ENCODE results near the gene INPP4A. TPM values are rescaled to one million over a fixed set of nuclear protein-coding genes. Genes with fewer than 3 reads are reported as not detected.
A peak's percentile ranks its signal among the peaks of the same experiment; 100 is the strongest.

INPP4A gene
- total RNA-seq, 1 donor: 26.8 TPM

GRCh38 chr2:98512699-98513098 is 68.0 kb downstream of the INPP4A start:
- no peak overlapping the region for H3K4me3 ChIP-seq (ENCODE audit: low read depth, low read length)

GRCh38 chr2:98514096-98514639 is 69.5 kb downstream of the INPP4A start:
- no peak for DNase-seq (ENCODE audit: low read depth)
- H3K4me3 ChIP-seq (ENCODE audit: low read depth, low read length): no peak overlapping the region
- TF ChIP-seq, protein P1, sequence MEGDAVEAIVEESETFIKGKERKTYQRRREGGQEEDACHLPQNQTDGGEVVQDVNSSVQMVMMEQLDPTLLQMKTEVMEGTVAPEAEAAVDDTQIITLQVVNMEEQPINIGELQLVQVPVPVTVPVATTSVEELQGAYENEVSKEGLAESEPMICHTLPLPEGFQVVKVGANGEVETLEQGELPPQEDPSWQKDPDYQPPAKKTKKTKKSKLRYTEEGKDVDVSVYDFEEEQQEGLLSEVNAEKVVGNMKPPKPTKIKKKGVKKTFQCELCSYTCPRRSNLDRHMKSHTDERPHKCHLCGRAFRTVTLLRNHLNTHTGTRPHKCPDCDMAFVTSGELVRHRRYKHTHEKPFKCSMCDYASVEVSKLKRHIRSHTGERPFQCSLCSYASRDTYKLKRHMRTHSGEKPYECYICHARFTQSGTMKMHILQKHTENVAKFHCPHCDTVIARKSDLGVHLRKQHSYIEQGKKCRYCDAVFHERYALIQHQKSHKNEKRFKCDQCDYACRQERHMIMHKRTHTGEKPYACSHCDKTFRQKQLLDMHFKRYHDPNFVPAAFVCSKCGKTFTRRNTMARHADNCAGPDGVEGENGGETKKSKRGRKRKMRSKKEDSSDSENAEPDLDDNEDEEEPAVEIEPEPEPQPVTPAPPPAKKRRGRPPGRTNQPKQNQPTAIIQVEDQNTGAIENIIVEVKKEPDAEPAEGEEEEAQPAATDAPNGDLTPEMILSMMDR (IDR thresholded peaks at IDR 0.05; ENCODE audit: insufficient read depth, low read depth, low read length): no peak

More at GRCh38 chr2:98512699-98513098, 68.0 kb downstream of the INPP4A start:
- TF ChIP-seq, protein P1 (IDR thresholded peaks at IDR 0.05; ENCODE audit: insufficient read depth, low read depth, low read length): no peak
- no peak for DNase-seq (ENCODE audit: low read depth)

DNA sequence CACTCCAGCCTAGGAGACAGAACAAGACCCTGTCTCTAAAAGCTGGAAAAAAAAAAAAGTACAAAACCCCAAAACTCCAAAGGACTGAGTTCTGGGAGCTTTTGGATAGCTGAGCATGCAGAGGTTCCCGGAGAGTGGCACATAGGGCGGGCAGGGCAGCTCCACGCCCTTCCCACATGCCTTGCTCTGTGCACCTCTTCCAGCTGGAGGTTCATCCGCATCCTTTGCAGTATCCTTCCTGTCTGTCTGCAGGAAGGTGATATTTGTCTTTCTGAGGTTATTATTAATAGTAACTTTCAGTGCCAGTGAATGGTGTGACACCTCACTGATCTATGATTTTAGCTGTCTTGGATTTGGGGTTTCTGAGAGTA is 70.2 kb downstream of the INPP4A start:
- no peak overlapping the region for H3K4me3 ChIP-seq (ENCODE audit: low read depth, low read length)
- TF ChIP-seq, protein P1 (IDR thresholded peaks at IDR 0.05; ENCODE audit: insufficient read depth, low read depth, low read length): no peak
- DNase-seq (ENCODE audit: low read depth): no peak

DNA sequence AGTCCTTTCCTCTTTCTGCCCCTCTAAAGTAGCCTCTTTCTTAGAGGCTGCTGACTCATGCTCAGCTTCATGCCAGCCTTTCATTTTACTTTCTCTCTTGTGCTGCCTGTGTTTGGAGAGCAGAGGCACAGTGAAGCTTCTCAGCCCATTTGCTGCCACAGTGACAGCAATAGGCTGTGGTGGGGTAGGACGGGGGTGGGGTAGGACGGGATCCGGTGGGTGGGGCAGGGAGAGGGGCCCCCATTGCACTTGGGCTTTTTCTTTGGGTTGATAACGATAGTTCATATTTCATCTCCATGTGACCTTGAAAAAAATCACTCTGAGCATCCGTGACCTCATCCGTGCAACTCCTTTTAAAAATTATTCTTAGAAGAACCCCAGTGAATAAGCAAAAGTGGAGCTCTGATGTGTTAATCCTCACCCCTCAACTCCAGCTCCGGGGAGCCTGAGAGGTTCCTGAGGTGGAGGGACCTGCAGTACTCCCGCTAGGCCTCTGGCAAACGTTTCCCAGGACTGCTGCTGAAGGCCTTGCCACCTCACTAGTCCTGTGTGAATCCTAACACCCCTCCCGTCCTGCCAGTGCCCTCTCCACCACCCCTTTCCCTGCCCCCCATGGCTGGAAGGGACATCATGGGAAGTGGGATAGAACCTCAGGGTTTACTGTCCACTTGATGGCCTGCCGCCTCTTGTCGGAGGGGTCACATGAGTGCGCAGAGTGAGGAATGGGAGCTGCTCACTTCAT is 70.8 kb downstream of the INPP4A start:
- H3K4me3 ChIP-seq (ENCODE audit: low read depth, low read length): no peak overlapping the region
- DNase-seq (ENCODE audit: low read depth): peak; percentile 56
- TF ChIP-seq, protein P1 (IDR thresholded peaks at IDR 0.05; ENCODE audit: insufficient read depth, low read depth, low read length): no peak

GRCh38 chr2:98516571-98516970 is 71.9 kb downstream of the INPP4A start:
- no peak overlapping the region for H3K4me3 ChIP-seq (ENCODE audit: low read depth, low read length)
- TF ChIP-seq, protein P1 (IDR thresholded peaks at IDR 0.05; ENCODE audit: insufficient read depth, low read depth, low read length): no peak
- DNase-seq (ENCODE audit: low read depth): no peak

- TF ChIP-seq, protein P1 (IDR thresholded peaks at IDR 0.05; ENCODE audit: insufficient read depth, low read depth, low read length): no peak
- peak; percentile 35 for DNase-seq (ENCODE audit: low read depth)
- no peak overlapping the region for H3K4me3 ChIP-seq (ENCODE audit: low read depth, low read length)
Observed at GRCh38 chr2:98517636-98518035, 73.0 kb downstream of the INPP4A start.

Measured in fibroblast of villous mesenchyme (primary cell).